Lower leg skin (tissue), 4 donors: ENCODE measurements around the gene GRHL1. TPM values are rescaled to one million over a fixed set of nuclear protein-coding genes. Genes with fewer than 3 reads are reported as not detected.
A peak's percentile ranks its signal among the peaks of the same experiment; 100 is the strongest.

ENCODE experiments used
- DNase-seq, 2 donors: peaks; one replicate each; pipeline ENCODE4 v3.0.0-alpha.2; 2019; ENCODE audit warnings: low spot score in 2 of 2
- H3K4me3 ChIP-seq: fragments of 200-600 bp; sonication (generic); 2 replicates; pipeline ENCODE4 v1.5.1; 2017; ENCODE audit warnings: mild to moderate bottlenecking, low read depth; ENCODE audit not compliant: poor library complexity, severe bottlenecking
- CTCF ChIP-seq, 3 donors: fragments of 450-650 bp; IDR thresholded peaks; one replicate each; pipeline ENCODE4 v1.5.1; 2016; ENCODE audit warnings: antibody characterized with exemption in 3 of 3, mild to moderate bottlenecking in 3 of 3, moderate library complexity in 2 of 3
- POLR2A ChIP-seq, 2 donors: fragments of 450-650 bp; IDR thresholded peaks; one replicate each; pipeline ENCODE4 v1.6.1; 2016 to 2017; ENCODE audit warnings: antibody characterized with exemption in 2 of 2, mild to moderate bottlenecking in 1 of 2, moderate library complexity in 1 of 2
- WGBS, 2 donors: methylation state at CpG; one replicate each; pipeline ENCODE4 v1.1.5; 2018; 5-methylcytosine and 5-hydroxymethylcytosine counted together
- intact Hi-C: fragments of 100-400 bp; cut with DNase I; formaldehyde crosslinking; loops from one replicate; pipeline ENCODE4 v1.15.0; 2023; ENCODE audit warnings: low total_unique reads
- total RNA-seq, 4 donors: library from RNA; depleted of rRNA; stranded (reverse); fragments of >200 nt; gene quantifications; one replicate each; pipeline ENCODE4 v1.1.0, GENCODE V29; 2016

GRHL1 gene
- total RNA-seq, 4 donors from 2014 or later: 104 to 134 (median 115) TPM

- DNase-seq: no peak
- WGBS, 2 donors: 94 to 95% methylated on average over 14 of the region's 14 CpGs
Measured at GRCh38 chr2:9949992-9950520, 1.4 kb upstream of the GRHL1 start.

GRCh38 chr2:9950521-9951271, 797 bp upstream of the GRHL1 start:
- WGBS, 2 donors: 7 to 10% methylated on average over 56 to 74 of the region's 76 CpGs
- TF ChIP-seq POLR2A (IDR thresholded peaks at IDR 0.05): no peak
- TF ChIP-seq CTCF (IDR thresholded peaks at IDR 0.05): no peak
- peak in 1 of 2 donors; percentile 90 for DNase-seq
- intact Hi-C loops: no loop called here
- peak overlapping the region; percentile 45 for H3K4me3 ChIP-seq

More at GRCh38 chr2:9949992-9950520, 1.4 kb upstream of the GRHL1 start:
- TF ChIP-seq CTCF (IDR thresholded peaks at IDR 0.05) (no peak), POLR2A (IDR thresholded peaks at IDR 0.05) (no peak)
- no peak overlapping the region for H3K4me3 ChIP-seq
- intact Hi-C loops: no loop called here

- H3K4me3 ChIP-seq: peak overlapping the region; percentile 45
- WGBS, 2 donors: 0% methylated on average over 3 of the region's 47 CpGs; no CpG with 5 or more reads in 1 of the 2 donors
- peak in 1 of 2 donors; percentile 90 for DNase-seq
- TF ChIP-seq POLR2A (IDR thresholded peaks at IDR 0.05) (no peak), CTCF (IDR thresholded peaks at IDR 0.05) (no peak)
- intact Hi-C loops: no loop called here
Measured at GRCh38 chr2:9951272-9951521, 296 bp upstream of the GRHL1 start.

- 19 to 22% methylated on average over 15 of the region's 15 CpGs for WGBS, 2 donors
- intact Hi-C loops: loop anchor here (1.0 kb wide), 1 partner anchor 93 kb away; no protein-coding TSS in a partner anchor
Measured at GRCh38 chr2:9952286-9952737, 819 bp downstream of the GRHL1 start.

GRCh38 chr2:9952856-9953503, 1.5 kb downstream of the GRHL1 start:
- TF ChIP-seq CTCF (IDR thresholded peaks at IDR 0.05) (no peak), POLR2A (IDR thresholded peaks at IDR 0.05) (no peak)
- no peak for DNase-seq
- H3K4me3 ChIP-seq: no peak overlapping the region
- 66 to 68% methylated on average over 8 of the region's 8 CpGs for WGBS, 2 donors
- intact Hi-C loops: loop anchor here (1.0 kb wide), 1 partner anchor 92 kb away; no protein-coding TSS in a partner anchor

More at GRCh38 chr2:9952286-9952737, 819 bp downstream of the GRHL1 start:
- TF ChIP-seq CTCF (IDR thresholded peaks at IDR 0.05) (no peak), POLR2A (IDR thresholded peaks at IDR 0.05) (no peak)
- no peak for DNase-seq
- H3K4me3 ChIP-seq: peak overlapping the region; percentile 62
